HepG2 (cell line): Measurements from ENCODE around the gene SCAMP3. TPM values are rescaled to one million over a fixed set of nuclear protein-coding genes. Genes with fewer than 3 reads are reported as not detected.

Experiments used
- HDAC1 ChIP-seq: sonication (generic); formaldehyde crosslinking; IDR thresholded peaks from 2 replicates; pipeline ENCODE4 v1.5.1; 2020; ENCODE audit warnings: mild to moderate bottlenecking, missing genetic modification reagents
- KDM3A ChIP-seq: IDR thresholded peaks from 2 replicates; pipeline ENCODE4 v1.6.1; 2018; ENCODE audit warnings: low read depth, missing compliant biosample characterization
- RARA ChIP-seq: IDR thresholded peaks from 2 replicates; pipeline ENCODE4 v1.6.1; 2016; ENCODE audit warnings: missing genetic modification reagents, missing compliant biosample characterization
- SALL1 ChIP-seq: sonication (generic); formaldehyde crosslinking; IDR thresholded peaks from 2 replicates; pipeline ENCODE4 v1.8.0; 2022; ENCODE audit warnings: mild to moderate bottlenecking, missing genetic modification reagents
- SIX4 ChIP-seq: sonication (generic); formaldehyde crosslinking; IDR thresholded peaks from 2 replicates; pipeline ENCODE4 v1.4.0; 2020; ENCODE audit warnings: missing genetic modification reagents
- SPEN ChIP-seq: sonication (generic); formaldehyde crosslinking; IDR thresholded peaks from 2 replicates; pipeline ENCODE4 v1.5.1; 2020; ENCODE audit warnings: low read depth, mild to moderate bottlenecking, missing genetic modification reagents
- TARDBP ChIP-seq: sonication (generic); formaldehyde crosslinking; IDR thresholded peaks from 2 replicates; pipeline ENCODE4 v1.8.0; 2022; ENCODE audit warnings: mild to moderate bottlenecking, missing genetic modification reagents
- TEAD3 ChIP-seq: optimal IDR thresholded peaks from 2 replicates; pipeline ENCODE3; 2016; ENCODE audit warnings: borderline replicate concordance
- YEATS2 ChIP-seq: sonication (generic); formaldehyde crosslinking; IDR thresholded peaks from 2 replicates; pipeline ENCODE4 v1.4.0; 2020; ENCODE audit warnings: missing genetic modification reagents, borderline replicate concordance
- ZFP37 ChIP-seq: sonication (generic); formaldehyde crosslinking; IDR thresholded peaks from 2 replicates; pipeline ENCODE4 v1.4.0; 2020; ENCODE audit warnings: missing genetic modification reagents, borderline replicate concordance
- ZNF34 ChIP-seq: sonication (generic); formaldehyde crosslinking; IDR thresholded peaks from 2 replicates; pipeline ENCODE4 v1.4.0; 2020; ENCODE audit warnings: mild to moderate bottlenecking, missing genetic modification reagents, borderline replicate concordance
- ZNF546 ChIP-seq: sonication (generic); formaldehyde crosslinking; conservative IDR thresholded peaks from 2 replicates; pipeline ENCODE4 v1.8.1; 2023; ENCODE audit warnings: mild to moderate bottlenecking, missing genetic modification reagents
- ZNF598 ChIP-seq: sonication (generic); formaldehyde crosslinking; IDR thresholded peaks from 2 replicates; pipeline ENCODE4 v1.5.1; 2020; ENCODE audit warnings: mild to moderate bottlenecking, missing genetic modification reagents, borderline replicate concordance
- polyA plus RNA-seq, 8 experiments: library from polyadenylated mRNA; depleted of rRNA in 3 of 8; stranded (reverse) in 7 of 8; unstranded in 1 of 8; fragments of >200 nt; fragmentation: Illumina TruSeq in 4 of 8; extraction: Trizol in 4 of 8; gene quantifications; 2 replicates each; pipeline versions ENCODE4 v1.2.1 to v1.2.3, GENCODE V29; 2011 to 2016; ENCODE audit warnings: low read depth in 4 of 8, missing spikeins in 1 of 8, mixed read lengths in 1 of 8; ENCODE audit not compliant: insufficient read depth in 1 of 8
- total RNA-seq, 5 experiments: library from RNA; depleted of rRNA; stranded (reverse); fragments of >200 nt; fragmentation: Illumina TruSeq; extraction: Trizol; gene quantifications; 2 replicates each; pipeline ENCODE4 v1.2.3, GENCODE V29; 2016; ENCODE audit warnings: low read depth in 1 of 5
- TF ChIP-seq, protein P1 (sequence below): sonication (generic); formaldehyde crosslinking; IDR thresholded peaks from 2 replicates; pipeline ENCODE4 v1.5.0; 2020; ENCODE audit warnings: mild to moderate bottlenecking, missing genetic modification reagents
- TF ChIP-seq, protein P2 (sequence below): sonication (generic); formaldehyde crosslinking; IDR thresholded peaks from 2 replicates; pipeline ENCODE4 v1.4.0; 2020; ENCODE audit warnings: mild to moderate bottlenecking, missing genetic modification reagents, borderline replicate concordance
- TF ChIP-seq, protein P3 (sequence below): sonication (generic); formaldehyde crosslinking; IDR thresholded peaks from 2 replicates; pipeline ENCODE4 v1.5.1; 2020; ENCODE audit warnings: missing genetic modification reagents, mild to moderate bottlenecking, borderline replicate concordance
- TF ChIP-seq, protein P4 (sequence below): sonication (generic); formaldehyde crosslinking; IDR thresholded peaks from 2 replicates; pipeline ENCODE4 v1.5.0; 2020; ENCODE audit warnings: mild to moderate bottlenecking, missing genetic modification reagents
- TF ChIP-seq, protein P5 (sequence below): IDR thresholded peaks from 2 replicates; pipeline ENCODE4 v1.6.1; 2016; ENCODE audit warnings: missing compliant biosample characterization, missing genetic modification reagents, borderline replicate concordance

SCAMP3 gene
- total and polyA plus RNA-seq, 2 of the 13 experiments (the other 11 are each of a cell fraction or from before 2014, with no cell fraction given): 46.8 to 83.3 TPM

DNA sequence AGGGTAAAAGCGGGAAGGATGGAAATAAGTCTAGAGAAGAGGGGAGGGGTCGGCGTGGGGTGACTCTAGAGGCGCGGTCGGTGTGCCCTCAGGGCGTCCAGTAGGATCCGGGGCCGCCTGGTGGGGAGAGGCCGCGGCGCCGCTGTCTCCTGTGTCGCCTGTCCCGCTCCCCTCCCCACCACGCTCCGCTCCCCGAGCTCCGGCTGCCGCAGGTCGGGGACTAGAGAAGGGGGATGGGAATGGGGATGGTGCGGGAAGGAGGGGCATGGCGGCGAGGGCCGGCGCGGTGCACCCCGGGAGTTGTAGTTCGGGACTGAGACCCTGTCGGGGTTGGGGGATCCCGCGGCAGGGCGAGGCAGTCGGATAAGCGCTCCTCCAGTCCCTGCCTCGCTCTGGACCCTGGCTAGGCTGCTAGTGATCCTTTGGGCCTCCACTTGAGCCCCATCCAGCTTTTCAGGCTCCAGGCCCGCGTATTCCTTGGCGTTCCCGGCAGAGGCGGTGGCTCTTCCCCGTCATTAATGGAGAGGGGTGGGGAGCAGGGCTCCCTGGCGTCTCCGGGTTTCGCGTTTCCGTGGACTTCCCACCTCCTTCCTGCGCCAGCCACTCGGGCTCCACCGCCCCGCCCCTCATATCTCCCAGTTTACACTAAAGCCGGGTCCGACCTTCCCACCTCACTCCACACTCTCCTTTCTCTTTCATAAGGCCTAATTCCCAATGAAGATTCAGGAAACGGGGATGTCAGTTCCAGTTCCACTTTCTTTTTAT lies 6.7 kb downstream of the SCAMP3 start, which contains the start of gene ENTREP3 (continued):
- TF ChIP-seq ZNF546 (CRISPR knock-in tag) (no peak), KDM3A (CRISPR knock-in tag) (no peak), SALL1 (CRISPR knock-in tag) (peak; percentile 67; the same call in 1 of the 2 replicates), RARA (CRISPR knock-in tag) (0 out of 2 replicates have a peak, but pooled peaks have one; percentile 7), ZNF598 (no peak), SPEN (peak; percentile 56; the same call in 1 of the 2 replicates), HDAC1 (CRISPR knock-in tag) (peak; percentile 37; the same call in 1 of the 2 replicates), TEAD3 (CRISPR knock-in tag) (peak; percentile 72), SIX4 (CRISPR knock-in tag) (peak; percentile 20; the same call in 1 of the 2 replicates), ZFP37 (peak; percentile 61; the same call in 1 of the 2 replicates), ZNF34 (CRISPR knock-in tag) (0 out of 2 replicates have a peak, but pooled peaks have one; percentile 33), YEATS2 (CRISPR knock-in tag) (peak; percentile 60; the same call in 1 of the 2 replicates), TARDBP (CRISPR knock-in tag) (peak; percentile 61; the same call in 1 of the 2 replicates)
- TF ChIP-seq, protein P1, sequence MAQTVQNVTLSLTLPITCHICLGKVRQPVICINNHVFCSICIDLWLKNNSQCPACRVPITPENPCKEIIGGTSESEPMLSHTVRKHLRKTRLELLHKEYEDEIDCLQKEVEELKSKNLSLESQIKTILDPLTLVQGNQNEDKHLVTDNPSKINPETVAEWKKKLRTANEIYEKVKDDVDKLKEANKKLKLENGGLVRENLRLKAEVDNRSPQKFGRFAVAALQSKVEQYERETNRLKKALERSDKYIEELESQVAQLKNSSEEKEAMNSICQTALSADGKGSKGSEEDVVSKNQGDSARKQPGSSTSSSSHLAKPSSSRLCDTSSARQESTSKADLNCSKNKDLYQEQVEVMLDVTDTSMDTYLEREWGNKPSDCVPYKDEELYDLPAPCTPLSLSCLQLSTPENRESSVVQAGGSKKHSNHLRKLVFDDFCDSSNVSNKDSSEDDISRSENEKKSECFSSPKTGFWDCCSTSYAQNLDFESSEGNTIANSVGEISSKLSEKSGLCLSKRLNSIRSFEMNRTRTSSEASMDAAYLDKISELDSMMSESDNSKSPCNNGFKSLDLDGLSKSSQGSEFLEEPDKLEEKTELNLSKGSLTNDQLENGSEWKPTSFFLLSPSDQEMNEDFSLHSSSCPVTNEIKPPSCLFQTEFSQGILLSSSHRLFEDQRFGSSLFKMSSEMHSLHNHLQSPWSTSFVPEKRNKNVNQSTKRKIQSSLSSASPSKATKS (CRISPR knock-in tag): no peak
- TF ChIP-seq, protein P2, sequence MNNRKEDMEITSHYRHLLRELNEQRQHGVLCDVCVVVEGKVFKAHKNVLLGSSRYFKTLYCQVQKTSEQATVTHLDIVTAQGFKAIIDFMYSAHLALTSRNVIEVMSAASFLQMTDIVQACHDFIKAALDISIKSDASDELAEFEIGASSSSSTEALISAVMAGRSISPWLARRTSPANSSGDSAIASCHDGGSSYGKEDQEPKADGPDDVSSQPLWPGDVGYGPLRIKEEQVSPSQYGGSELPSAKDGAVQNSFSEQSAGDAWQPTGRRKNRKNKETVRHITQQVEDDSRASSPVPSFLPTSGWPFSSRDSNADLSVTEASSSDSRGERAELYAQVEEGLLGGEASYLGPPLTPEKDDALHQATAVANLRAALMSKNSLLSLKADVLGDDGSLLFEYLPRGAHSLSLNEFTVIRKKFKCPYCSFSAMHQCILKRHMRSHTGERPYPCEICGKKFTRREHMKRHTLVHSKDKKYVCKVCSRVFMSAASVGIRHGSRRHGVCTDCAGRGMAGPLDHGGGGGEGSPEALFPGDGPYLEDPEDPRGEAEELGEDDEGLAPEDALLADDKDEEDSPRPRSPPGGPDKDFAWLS (CRISPR knock-in tag): no peak
- TF ChIP-seq, protein P3, sequence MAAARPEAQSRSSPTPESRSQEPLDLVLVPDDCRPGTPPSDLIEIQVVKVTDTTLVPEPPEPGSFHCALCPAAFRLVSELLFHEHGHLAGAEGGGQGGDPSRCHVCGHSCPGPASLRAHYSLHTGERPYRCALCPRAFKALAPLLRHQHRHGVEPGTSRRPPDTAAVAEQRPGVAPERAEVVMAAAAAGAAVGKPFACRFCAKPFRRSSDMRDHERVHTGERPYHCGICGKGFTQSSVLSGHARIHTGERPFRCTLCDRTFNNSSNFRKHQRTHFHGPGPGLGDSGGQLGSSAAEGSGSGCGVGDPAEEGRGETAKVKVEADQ (CRISPR knock-in tag): peak; percentile 58; the same call in 1 of the 2 replicates
- TF ChIP-seq, protein P4, sequence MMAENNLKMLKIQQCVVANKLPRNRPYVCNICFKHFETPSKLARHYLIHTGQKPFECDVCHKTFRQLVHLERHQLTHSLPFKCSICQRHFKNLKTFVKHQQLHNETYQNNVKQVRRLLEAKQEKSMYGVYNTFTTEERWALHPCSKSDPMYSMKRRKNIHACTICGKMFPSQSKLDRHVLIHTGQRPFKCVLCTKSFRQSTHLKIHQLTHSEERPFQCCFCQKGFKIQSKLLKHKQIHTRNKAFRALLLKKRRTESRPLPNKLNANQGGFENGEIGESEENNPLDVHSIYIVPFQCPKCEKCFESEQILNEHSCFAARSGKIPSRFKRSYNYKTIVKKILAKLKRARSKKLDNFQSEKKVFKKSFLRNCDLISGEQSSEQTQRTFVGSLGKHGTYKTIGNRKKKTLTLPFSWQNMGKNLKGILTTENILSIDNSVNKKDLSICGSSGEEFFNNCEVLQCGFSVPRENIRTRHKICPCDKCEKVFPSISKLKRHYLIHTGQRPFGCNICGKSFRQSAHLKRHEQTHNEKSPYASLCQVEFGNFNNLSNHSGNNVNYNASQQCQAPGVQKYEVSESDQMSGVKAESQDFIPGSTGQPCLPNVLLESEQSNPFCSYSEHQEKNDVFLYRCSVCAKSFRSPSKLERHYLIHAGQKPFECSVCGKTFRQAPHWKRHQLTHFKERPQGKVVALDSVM (CRISPR knock-in tag): no peak
- TF ChIP-seq, protein P5, sequence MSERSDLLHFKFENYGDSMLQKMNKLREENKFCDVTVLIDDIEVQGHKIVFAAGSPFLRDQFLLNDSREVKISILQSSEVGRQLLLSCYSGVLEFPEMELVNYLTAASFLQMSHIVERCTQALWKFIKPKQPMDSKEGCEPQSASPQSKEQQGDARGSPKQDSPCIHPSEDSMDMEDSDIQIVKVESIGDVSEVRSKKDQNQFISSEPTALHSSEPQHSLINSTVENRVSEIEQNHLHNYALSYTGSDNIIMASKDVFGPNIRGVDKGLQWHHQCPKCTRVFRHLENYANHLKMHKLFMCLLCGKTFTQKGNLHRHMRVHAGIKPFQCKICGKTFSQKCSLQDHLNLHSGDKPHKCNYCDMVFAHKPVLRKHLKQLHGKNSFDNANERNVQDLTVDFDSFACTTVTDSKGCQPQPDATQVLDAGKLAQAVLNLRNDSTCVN (CRISPR knock-in tag): peak; percentile 67; the same call in 1 of the 2 replicates
